Fibroblast of mammary gland (primary cell): ENCODE results near the gene STK39.

Experiments used
- DNase-seq: peaks from one replicate; pipeline ENCODE4 v3.0.0-alpha.2; 2010; ENCODE audit warnings: low read depth
- H3K4me3 ChIP-seq: 2 replicates; pipeline ENCODE4 v1.5.1; 2011; ENCODE audit warnings: low read depth, mild to moderate bottlenecking, low read length, moderate library complexity; ENCODE audit not compliant: control insufficient read depth
- TF ChIP-seq, protein P1 (sequence below): conservative IDR thresholded peaks from 2 replicates; pipeline ENCODE4 v1.5.1; 2011; ENCODE audit warnings: low read depth, low read length, inconsistent platforms; ENCODE audit not compliant: control insufficient read depth, insufficient read depth

Gene STK39

GRCh38 chr2:168009900-168010299, 237.5 kb downstream of the STK39 start:
- DNase-seq, result no peak
- TF ChIP-seq, protein P1, sequence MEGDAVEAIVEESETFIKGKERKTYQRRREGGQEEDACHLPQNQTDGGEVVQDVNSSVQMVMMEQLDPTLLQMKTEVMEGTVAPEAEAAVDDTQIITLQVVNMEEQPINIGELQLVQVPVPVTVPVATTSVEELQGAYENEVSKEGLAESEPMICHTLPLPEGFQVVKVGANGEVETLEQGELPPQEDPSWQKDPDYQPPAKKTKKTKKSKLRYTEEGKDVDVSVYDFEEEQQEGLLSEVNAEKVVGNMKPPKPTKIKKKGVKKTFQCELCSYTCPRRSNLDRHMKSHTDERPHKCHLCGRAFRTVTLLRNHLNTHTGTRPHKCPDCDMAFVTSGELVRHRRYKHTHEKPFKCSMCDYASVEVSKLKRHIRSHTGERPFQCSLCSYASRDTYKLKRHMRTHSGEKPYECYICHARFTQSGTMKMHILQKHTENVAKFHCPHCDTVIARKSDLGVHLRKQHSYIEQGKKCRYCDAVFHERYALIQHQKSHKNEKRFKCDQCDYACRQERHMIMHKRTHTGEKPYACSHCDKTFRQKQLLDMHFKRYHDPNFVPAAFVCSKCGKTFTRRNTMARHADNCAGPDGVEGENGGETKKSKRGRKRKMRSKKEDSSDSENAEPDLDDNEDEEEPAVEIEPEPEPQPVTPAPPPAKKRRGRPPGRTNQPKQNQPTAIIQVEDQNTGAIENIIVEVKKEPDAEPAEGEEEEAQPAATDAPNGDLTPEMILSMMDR, result no peak
- no peak overlapping the region for H3K4me3 ChIP-seq

DNA sequence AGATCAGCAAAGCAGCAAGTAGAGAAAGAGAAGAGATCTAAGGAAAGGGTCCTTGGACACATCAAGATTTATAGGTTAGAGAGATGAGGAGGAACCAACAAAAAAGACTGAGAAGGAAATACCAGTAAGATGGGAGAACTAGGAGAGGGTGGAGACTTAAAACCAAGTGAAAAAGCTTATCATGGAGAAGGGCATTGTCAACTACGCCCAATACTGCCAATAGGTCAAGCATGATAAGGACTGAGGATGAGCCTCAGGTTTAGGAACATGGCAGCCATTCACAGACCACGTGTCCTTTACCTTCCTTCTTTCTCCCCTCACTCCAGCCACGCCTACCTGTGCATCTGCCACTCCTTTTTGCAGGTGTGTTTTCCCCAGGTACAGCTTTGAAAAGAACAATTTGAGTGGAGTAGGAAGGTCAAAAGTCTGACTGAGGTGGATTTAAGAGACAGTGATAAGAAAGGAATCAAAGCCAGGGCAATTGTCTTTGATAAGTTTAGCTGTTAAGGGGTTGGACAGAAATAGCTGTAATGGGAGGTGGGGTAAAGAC, 238.7 kb downstream of the STK39 start:
- no peak overlapping the region for H3K4me3 ChIP-seq
- no peak for DNase-seq
- TF ChIP-seq, protein P1, result no peak

DNA sequence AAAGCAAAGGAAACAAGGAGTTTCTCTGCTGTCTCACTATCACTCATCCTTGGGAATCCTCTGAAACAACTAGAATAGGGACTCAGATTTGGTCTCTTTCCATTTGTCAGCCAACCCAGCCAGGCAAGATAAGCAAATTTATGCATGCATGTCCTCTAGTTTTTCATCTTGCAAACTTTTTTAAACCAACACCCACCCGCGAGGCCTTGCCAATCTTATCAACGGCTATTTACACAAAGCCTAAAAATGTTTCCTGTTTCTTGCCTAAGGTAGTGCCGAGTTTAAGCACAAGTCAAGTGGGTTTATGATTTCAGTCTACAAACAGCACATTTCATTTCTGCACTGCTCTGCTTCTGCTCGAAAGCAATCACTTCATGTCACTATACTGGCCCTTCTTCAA, 240.9 kb downstream of the STK39 start:
- DNase-seq, result no peak
- H3K4me3 ChIP-seq, result no peak overlapping the region
- TF ChIP-seq, protein P1, result no peak

DNA sequence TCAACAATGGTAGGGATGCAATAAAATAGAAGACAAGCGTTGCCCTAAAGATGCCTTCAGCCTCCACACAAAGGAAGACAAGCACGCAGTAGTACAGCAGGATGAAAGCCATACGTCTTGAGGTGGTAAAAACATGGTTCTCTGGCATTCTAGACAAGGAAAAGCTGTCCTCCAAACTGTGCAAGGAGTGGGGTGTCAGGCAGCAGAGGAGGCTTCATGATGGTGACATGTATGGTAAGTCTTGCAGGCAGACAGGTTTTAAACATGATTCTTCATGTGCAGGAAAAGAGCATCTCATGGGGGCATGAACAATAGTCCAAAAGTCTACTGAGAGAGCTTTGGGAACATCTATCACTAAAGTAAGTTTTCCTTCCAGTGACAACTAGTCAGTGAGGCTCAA, 241.8 kb downstream of the STK39 start:
- TF ChIP-seq, protein P1, result no peak
- H3K4me3 ChIP-seq, result no peak overlapping the region
- DNase-seq, result no peak

- no peak overlapping the region for H3K4me3 ChIP-seq
- TF ChIP-seq, protein P1, result no peak
- no peak for DNase-seq
Observed at GRCh38 chr2:168003876-168004275, 243.5 kb downstream of the STK39 start.

DNA sequence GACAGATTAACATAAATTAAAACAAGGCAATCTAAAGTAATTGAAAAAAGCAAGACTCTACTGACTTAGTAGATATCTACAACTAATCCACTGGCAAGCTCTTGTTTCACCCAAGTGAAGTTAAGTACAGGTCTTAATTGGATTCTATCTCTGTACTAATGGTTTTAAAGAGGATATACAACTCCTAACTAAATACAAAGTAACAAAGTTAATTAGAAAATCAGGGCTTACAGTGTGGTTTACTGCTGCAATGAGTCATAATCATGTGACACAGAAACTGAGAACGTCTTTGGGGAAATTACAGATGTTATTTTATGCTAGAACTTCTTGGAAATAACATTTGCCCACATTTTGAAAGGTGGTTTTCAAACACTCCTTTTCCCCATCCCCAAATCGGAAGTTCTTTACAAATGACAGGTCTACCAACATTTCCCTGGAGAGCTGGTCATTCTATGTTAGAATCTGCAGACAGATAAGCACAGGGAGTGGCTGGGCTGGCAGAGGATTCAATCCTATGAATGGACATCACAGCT, 245.3 kb downstream of the STK39 start:
- TF ChIP-seq, protein P1, result no peak
- peak; percentile 69 for DNase-seq
- H3K4me3 ChIP-seq, result no peak overlapping the region

- no peak for DNase-seq
- TF ChIP-seq, protein P1, result no peak
- no peak overlapping the region for H3K4me3 ChIP-seq
Observed at GRCh38 chr2:167992278-167992677, 255.1 kb downstream of the STK39 start.
